Stimulated activated CD8-positive, alpha-beta memory T cell treated with anti-CD3 and anti-CD28 coated beads, Interleukin-7, amount 100 ng/mL, for 1 hour (primary cell): ENCODE measurements around the gene CNTN6.
"Not testable (repeated sequence)": the region's sequence is repeated elsewhere in the genome, so short reads cannot be mapped to it uniquely, and the experiment has no call there.

Source experiments
- DNase-seq, 2 donors: peaks; one replicate each; pipeline ENCODE4 v3.0.0-alpha.2; 2020; ENCODE audit warnings: low read depth in 2 of 2

Gene CNTN6

DNA sequence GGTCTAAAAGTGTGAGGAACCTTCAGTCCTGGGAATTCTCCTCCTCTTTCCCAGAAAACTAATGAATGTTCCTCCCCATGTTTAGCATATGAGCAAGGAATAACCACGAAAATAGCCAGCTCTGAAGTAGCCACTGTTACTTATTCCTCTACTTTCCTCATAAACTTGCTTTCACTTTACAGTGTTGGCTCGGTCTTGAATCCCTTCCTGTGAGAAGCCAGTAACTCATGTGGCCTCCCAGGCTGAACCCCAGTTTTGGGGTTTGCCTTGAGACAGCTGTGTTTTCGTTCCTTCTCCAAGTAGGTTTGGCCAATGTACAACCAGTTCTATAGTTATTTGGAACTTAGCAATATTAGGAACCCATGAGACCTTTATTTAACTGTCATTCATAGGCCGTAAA is 195.0 kb downstream of the CNTN6 start:
- DNase-seq: no peak

DNA sequence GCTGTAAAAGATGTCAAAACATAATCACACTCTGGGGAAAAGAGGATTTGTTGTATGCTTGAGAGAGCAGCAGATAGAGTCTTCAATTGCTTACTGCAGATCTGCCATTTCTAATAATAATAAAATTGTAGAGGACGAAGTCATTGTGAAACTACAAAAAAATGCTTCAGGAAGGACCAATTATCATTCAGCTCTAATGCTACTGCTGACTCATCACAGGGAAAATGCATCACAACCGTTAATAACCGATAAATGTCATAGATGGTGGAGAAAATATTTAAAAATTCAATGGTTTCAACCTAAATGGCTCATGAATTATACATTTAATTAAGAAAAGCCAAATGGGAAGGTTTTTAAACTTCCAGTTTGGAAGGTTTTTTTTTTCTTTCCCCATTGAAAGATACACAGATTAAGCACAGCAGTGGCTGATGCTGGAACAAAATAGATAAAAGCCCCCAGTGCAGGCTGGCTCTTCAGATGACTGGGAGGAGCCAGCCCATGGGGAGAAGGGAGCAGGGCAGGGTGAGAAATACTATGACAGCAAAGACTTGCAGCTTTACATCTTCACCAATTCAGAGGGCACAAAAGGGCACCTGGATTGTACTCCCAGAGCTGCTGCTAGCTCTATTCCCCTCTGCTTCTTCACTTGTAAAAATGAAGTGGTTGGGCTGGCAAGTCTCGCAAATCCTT is 196.1 kb downstream of the CNTN6 start:
- DNase-seq: no peak

DNA sequence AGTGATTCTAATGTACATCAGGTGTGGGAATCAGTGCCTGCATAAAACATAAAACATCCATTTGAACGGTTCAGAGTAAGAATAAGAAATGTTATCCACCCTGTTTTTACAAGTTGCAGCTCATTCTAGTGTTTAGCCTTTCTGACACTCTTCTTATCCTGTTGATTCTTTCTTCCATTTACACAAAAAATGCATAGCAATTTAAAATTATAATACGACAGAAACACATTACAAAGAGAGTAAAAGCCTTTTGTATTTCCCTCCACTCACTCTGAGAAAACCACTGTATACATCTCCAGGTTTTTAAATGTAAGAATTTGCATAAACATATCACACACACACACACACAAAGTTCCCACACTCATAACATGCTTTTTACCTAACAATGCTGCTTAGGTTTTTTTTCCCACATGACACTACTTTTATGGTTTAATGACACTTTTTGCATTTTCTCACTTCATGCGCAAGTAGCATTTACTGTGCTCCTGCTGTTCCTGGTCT is 199.8 kb downstream of the CNTN6 start:
- DNase-seq: no peak

DNA sequence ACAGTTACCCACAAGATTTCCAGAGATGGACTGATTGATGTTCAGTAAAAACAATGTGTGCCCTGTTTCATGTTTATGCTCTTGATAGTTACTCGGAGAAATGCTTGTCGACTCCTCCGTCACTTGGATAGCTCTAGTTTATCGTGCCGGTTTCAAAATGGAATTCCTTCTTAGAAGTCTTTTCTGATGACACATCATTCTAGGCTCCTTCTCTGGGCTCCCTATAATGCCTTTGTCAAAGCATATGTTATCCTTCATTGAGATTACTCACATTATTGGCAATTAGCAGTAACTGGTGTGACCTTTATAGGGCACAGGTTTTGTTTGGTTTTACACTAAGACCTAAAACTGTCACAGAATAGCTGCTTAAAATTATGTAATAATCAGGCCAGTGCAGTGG is 201.8 kb downstream of the CNTN6 start:
- DNase-seq: no peak

DNA sequence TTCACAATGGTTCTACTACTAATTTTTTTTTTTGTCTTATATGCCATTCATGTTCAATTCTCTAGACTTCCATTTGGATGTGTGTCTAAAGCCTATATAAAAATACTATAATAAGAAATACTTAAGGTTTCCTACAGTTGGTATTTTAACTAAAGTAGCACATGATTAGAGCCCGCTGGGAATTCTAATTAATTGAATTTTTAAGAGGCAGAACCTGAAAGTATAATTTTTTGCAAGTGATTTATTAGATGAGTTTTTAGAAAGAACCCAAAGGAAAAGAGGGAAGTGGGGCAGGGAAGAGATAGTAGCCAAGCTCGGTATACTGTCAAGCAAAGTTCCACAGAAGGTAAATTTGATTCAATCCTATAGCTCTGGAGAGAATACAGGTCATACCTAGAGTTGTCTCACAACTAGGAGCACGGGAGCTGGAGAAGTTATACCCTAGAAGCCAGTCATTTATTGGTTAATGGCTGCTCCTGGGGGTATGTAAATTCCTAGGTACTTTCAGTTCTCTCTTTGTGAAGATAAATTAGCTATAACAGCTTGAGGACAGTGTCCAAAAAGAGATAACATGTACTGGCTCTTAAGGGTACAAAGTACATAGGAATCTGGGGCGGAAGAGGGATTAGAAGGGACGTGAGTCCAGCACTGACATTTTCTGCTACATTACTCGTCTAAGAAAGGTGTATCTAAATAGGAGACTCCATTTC is 225.6 kb downstream of the CNTN6 start:
- DNase-seq: no peak

DNA sequence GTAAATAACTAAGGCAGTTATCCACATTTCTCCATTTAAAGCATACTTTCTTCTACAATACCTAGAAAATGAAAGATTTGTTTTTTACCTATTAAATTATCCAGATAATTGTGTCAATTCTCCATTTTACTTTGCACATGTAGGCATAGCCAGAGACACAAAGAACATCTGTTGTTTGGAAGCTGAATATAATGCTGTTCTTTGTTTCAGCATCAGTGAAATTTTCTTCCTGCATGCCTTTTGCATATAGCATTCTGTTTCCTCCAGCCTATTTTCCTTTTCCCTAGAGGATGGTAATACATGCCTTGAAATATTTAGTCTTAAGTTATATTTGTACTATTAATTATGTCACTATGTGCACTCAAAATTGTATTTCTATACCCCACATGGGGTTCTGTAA is 233.7 kb downstream of the CNTN6 start:
- no peak for DNase-seq

DNA sequence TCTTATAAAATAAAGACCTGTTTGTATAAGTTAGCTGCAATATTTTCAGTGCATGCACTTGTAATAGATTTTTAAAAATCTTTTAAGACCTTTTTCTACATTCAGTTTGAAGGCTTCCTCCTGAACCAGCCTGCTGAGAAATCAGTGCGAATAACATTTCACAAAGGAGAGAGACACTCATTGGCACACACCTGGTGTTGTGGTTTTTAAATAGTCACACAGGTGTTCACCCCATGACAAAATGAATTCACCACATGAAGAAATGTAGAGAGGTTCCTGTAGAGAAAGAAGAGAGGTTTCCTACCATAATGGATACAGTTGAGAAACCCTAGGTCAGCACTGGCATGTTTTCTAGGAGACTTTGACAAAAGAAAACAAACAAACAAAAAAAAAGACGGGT is 237.3 kb downstream of the CNTN6 start:
- no peak for DNase-seq

DNA sequence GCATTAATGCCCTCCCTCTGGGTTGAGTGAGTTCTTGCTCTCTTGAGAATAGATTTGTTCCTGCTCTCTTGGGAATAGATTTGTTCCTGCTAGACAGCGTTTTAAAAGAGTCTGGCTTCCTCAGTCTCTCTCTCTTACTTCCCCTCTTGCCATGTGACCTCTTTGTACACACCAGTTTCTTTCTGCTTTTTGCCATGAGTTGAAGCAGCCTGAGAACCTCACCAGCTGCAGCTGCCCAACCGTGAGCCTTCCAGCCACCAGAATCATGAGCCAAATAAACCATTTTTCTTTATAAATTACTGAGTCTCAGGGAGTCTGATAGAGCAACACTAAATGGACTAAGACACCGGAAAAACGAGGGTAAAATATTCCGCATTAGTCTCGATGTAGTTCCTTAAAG is 253.6 kb downstream of the CNTN6 start:
- no peak for DNase-seq

DNA sequence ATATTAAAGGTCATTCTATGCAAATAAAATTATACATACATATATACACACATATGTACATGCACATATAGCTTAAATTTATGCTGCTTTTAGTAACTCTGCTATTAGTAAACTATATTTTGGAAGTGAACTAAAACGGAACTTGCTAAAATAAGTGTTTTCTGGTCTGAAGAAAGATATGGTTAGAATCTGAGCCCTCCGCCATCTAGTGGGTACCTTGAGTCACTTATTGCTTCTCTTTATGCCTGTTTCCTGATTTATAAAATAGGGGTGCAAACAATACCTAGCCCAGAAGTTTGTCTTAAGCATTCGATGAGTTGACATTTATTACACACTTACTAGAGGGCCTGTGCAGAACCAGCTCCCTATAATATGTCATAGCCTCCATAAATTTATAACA is 255.7 kb downstream of the CNTN6 start:
- no peak for DNase-seq

DNA sequence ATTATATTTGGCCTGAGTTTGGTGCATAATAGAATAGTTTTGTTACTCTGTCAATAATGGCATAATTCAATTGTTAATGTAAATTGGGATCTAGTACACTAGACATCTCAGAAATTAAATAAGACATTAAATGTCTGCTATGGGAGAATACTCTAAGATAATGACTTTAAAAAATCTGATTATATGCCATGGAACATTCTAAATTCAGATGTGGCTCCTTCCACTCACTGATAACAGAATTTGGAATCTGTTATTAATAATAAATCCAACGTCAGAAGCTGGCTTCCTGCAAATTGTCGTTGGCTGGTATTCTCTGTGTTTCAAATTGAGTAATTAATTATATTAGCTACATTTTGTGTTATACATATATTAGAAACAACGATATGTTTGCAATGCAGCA is 258.1 kb downstream of the CNTN6 start:
- DNase-seq: no peak

DNA sequence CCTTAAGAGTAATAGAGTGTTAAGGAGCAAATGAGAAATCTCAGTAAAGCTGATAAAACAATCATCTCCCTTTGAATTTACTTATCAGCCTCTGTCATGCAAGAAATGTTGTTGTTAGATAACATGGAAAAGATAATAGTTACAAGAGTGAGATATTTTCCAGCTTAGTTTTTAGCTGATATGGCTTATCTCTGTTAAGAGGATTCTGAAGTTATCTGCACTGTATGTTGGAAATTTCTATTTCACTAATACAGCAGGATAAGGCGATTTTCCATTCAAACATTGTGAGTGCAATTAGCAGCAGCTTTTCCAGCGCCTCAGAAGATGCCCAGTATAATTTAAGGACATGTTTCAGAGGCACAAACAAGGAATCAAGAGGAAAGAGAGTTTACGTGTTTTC is 262.9 kb downstream of the CNTN6 start:
- DNase-seq: no peak

DNA sequence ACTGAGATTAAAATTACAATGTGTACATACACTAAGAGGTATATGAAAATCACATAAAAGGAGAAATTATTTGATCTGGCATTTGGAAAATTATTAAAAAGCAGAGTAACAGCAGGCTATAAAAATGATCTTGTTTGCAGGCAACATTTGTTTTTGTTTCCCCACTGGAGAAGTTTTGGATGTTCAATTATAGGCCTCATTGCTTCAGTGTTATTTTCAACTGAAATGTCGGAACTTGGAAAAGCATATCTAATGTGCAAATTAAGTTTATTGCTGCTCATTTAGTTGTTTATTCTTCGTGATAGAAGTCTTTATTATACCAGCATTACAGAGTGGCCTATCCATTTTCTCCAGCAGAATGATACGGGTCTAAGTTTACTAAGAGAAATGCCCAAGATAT is 263.3 kb downstream of the CNTN6 start:
- DNase-seq: no peak

DNA sequence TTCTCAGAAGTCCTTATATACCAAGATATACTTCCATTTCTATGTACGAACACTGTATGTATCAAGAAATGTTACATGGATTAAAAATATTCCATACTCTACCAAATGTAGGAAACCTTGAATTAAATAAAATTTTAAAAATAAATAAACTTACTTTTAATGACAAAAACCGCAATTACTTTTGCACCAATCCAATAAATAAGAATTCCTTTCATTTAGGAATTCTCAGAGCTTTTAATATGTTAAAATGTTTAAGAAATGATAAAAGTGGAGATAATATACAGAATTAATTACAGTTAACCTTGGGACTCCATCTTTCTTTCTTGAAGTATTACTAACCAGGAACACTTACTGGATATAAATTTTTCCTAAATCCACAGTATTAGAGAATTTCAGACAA is 272.7 kb downstream of the CNTN6 start:
- DNase-seq: no peak

DNA sequence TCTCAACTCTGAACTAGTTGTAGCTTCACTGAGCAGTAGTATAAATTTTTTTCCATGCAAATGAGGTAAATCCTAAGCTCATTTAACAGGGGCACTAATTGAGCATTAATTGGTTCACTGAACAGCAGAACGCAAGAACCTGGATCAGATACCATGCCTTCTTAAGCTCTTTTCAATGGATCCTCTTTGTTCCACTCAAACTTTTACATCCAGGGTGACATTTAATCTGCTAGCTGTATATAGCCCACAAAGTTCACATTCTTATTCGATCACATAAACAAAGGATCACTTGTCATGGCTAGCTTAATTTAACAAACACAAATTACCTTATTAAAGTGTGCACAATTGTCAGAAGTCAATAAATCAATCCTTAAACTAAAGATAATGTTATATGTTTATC is 281.6 kb downstream of the CNTN6 start:
- no peak for DNase-seq

DNA sequence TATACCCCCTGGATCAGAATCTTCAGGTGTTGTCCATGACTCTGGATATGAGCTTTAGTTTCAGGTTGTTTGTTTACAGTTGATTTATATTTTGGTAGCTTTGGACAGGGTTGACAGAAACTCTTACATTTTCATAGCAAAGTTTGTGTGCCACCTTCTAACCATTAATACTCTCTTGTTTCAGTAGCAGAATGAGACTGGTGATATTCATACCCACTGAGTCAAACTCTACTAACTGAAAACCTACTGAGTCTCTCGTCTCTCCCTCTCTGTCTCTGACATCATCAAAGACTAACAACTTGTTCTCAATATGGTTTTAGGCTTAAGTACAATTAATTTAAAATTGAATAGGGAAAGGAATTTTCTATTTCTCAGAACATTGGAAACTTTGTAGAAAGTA is 282.3 kb downstream of the CNTN6 start:
- DNase-seq: no peak

DNA sequence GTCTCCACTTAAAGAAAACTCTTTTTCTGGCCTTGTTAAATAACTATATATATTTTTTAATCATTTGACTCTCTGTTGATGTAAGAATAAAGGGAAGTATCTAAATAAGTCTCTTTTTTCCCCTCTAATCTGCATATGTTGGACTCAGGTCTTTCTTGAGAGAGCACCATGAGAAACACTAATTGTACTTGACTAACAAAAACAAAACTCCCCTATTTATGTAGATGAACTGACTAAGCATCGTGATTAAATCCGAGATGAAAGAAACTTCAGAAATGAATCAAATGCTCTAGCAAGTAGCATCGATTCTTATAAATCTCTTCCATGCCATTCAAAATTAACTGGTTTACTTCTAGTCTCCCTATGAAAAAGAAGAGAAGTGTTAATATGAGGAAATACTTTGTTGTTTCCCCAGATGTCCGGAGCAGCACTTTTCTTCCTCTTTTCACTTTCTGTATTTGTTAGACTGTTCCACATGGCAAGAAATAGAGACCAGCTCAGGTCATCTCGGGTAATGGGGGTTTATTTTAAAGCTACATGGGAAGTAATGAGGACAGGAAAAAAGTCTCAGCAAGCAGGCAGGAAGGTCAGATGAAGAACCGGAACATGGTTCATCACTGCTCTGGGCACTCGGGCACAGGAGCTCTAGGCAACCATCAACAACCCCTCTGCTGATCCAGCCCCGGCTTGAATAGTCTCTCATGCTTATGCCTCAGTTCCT is 288.3 kb downstream of the CNTN6 start:
- no peak for DNase-seq

DNA sequence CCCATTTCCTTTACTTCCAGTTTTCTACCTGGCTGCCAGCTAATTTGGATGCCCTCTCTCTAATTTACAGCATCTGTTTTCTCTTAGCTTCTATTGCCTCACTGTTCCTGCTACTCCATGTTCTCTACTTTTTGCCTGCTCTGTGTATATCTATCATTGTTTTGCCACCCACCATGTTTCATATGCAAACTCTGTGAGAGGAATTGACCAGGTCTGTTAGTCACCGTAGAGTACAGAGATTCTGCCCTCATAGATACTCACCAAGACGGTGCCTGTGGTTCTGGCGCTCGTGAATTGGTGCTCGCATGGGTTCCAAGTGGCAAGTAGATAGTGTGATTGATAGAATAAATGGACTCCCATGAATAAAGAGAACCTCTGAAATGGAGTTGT is 288.8 kb downstream of the CNTN6 start:
- DNase-seq: no peak

DNA sequence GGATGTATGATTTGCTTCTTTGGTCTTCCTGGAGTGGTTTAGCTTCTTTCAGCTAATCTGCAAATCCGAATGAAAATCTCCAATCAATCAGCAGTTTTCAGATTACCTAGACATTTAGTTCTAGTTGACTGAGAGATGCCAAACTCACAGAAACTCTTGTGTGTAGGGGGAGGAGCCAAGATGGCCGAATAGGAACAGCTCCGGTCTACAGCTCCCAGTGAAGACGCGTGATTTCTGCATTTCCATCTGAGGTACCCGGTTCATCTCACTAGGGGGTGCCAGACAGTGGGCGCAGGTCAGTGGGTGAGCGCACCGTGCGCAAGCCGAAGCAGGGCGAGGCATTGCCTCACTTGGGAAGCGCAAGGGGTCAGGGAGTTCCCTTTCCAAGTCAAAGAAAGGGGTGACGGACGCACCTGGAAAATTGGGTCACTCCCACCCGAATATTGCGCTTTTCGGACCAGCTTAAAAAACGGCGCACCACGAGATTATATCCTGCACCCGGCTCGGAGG is 294.6 kb downstream of the CNTN6 start:
- DNase-seq: not testable (repeated sequence)

DNA sequence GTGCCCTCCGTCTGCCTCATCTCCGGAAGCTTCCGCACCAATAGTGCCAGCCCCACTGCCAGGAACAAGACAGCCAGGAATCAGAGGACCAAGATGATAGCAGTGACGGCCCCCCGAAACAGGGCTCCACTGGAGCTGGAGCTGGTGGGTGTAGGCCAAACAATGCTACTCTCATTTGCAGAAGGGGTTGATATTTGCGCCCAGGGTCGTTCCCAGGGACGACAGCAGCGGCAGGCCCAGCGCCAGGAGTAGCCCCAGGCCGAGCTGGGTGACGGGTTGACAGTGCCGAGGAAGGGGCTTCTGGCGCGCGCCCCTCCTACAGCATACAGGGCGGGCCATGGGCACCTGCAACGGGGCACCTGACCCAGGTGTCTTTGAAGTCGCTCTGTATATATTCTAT is 301.4 kb downstream of the CNTN6 start:
- no peak for DNase-seq

DNA sequence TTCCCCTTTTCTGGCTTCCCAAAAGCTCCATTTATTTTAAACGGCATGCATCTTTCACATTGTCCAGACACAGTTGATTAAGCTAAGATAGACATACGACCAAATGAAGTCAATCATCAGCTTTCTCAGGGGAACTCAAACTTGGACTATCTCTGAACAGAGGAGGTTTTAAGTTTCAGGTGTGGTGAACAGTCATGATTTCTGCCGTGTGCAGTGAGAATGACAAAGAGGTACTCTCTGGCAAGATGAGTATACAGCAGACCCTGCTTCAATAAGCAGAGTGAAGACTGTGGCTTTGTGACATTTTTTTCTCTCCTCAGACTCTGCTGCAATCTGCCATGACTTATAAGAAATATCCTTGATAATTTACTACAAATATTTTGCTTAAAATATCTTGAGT is 307.7 kb downstream of the CNTN6 start:
- no peak for DNase-seq

DNA sequence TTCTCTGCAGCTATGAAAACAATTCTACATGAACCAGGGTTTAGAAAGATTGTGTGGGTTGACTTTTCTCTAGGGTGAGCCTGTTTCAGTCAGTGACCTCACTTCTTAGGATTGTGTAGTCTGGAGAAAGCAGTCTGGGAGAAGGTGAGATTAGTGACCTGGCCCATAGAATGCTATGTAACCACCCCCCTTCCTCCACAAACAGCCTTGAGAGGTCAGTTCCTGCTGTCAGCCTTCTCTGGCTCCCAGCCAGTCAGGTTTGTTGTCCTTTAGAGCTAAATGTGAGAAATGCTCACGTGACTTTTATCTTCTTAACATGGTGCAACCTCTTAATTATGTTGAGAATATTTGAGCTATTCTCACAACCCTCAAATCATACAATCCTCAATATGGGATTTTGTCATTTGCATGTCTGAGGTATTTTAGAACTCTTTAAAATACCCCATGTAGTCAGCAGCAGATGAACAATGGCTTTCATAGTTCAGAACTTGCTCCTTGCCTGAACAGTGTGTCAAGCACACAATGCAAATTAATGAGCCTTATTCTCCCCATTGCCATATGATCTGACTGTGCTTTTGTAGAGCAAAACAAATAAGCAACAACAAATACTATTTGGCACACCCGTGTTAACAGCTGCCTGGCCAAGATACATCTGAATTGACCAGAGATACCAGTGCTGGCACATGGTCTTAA is 311.6 kb downstream of the CNTN6 start:
- DNase-seq: no peak

DNA sequence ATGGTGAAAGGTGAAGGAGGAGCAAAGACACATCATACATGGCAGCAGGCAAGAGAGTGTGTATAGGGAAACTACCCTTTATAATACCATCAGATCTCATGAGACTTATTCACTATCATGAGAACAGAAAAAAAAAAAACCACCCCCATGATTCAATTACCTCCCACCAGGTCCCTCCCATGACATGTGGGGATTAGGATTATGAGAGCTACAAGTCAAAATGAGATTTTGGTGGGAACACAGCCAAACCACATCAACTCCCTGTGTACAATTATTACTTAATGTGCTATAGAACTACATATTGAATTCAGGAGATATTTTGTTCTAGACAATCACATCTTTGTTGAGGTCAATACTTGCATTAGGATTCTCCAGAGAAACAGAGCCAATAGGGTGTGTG is 313.4 kb downstream of the CNTN6 start:
- DNase-seq: no peak
